HG03342 (cell line): ENCODE measurements around the gene IGF2BP2.

ENCODE experiments used
- ATAC-seq: cut with Tn5 transposase; IDR thresholded peaks from one replicate; pipeline ENCODE4 v1.9.1; 2021; ENCODE audit warnings: mild to moderate bottlenecking, moderate library complexity; ENCODE audit not compliant: unreplicated experiment

Gene IGF2BP2

GRCh38 chr3:185594073-185594472 is 230.8 kb downstream of the IGF2BP2 start:
- ATAC-seq, result no peak
